IMR-90 (cell line): ENCODE measurements around the gene SPATA25. TPM values are rescaled to one million over a fixed set of nuclear protein-coding genes. Genes with fewer than 3 reads are reported as not detected.

Experiments
- ATAC-seq: fragments of 200-7000 bp; cut with Tn5 transposase; 2 replicates; pipeline ENCODE4 v1.9.1; 2020; ENCODE audit warnings: low read depth, mild to moderate bottlenecking, moderate library complexity
- BruUV-seq: library from RNA; stranded (reverse); fragments of 400-500 nt; replicated peaks from 2 replicates; lab custom pipeline; 2021; lab: Mats Ljungman, UMichigan
- CTCF ChIA-PET: fragments of 300-600 bp; formaldehyde crosslinking; extraction: SDS; loops from one replicate; lab custom pipeline; 2021; ENCODE audit warnings: antibody characterized with exemption; lab: Yijun Ruan, JAX
- POLR2A ChIA-PET: fragments of 300-600 bp; sonication (Branson Sonifier 250); formaldehyde crosslinking; loops from one replicate; lab custom pipeline; 2022; ENCODE audit warnings: antibody characterized with exemption; ENCODE audit not compliant: unreplicated experiment; lab: Charles Lee
- DNase-seq: peaks from one replicate; pipeline ENCODE4 v3.0.0; 2013
- H2AFZ ChIP-seq: replicated peaks from 2 replicates; pipeline ENCODE3; 2013; ENCODE audit warnings: low read length, mild to moderate bottlenecking; ENCODE audit not compliant: poor library complexity
- H2AK5ac ChIP-seq: 2 replicates; pipeline ENCODE4 v1.6.1; 2013; ENCODE audit warnings: low read depth, low read length, inconsistent platforms
- H2AK9ac ChIP-seq: replicated peaks from 2 replicates; pipeline ENCODE3; 2013; ENCODE audit warnings: mild to moderate bottlenecking, low read depth, low read length, moderate library complexity; ENCODE audit not compliant: poor library complexity
- H2BK120ac ChIP-seq: 2 replicates; pipeline ENCODE4 v1.6.1; 2013; ENCODE audit warnings: low read depth, low read length, inconsistent platforms
- H2BK15ac ChIP-seq: 3 replicates; pipeline ENCODE4 v1.6.1; 2013; ENCODE audit warnings: low read depth, low read length, inconsistent platforms
- H2BK20ac ChIP-seq: 2 replicates; pipeline ENCODE4 v1.6.1; 2013; ENCODE audit warnings: low read depth, mild to moderate bottlenecking, inconsistent platforms, low read length, moderate library complexity
- H2BK5ac ChIP-seq: 2 replicates; pipeline ENCODE4 v1.6.1; 2013; ENCODE audit warnings: mild to moderate bottlenecking, low read depth, low read length, inconsistent platforms; ENCODE audit not compliant: poor library complexity, severe bottlenecking
- H3K14ac ChIP-seq: replicated peaks from 2 replicates; pipeline ENCODE4 v1.6.1; 2013; ENCODE audit warnings: low read depth, low read length, inconsistent platforms
- H3K18ac ChIP-seq: 2 replicates; pipeline ENCODE4 v1.6.1; 2013; ENCODE audit warnings: low read depth, low read length, control low read depth
- H3K23ac ChIP-seq: 2 replicates; pipeline ENCODE4 v1.6.1; 2013; ENCODE audit warnings: low read depth, low read length, inconsistent platforms
- H3K27ac ChIP-seq: 2 replicates; pipeline ENCODE4 v1.5.1; 2013; ENCODE audit warnings: mild to moderate bottlenecking, control low read depth, low read length; ENCODE audit not compliant: insufficient read depth
- H3K27me3 ChIP-seq: 2 replicates; pipeline ENCODE4 v1.6.1; 2013; ENCODE audit warnings: low read length; ENCODE audit not compliant: control insufficient read depth, insufficient read depth
- H3K36me3 ChIP-seq: 2 replicates; pipeline ENCODE4 v1.6.1; 2013; ENCODE audit warnings: low read length, mixed read lengths; ENCODE audit not compliant: control insufficient read depth, insufficient read depth
- H3K4ac ChIP-seq: 2 replicates; pipeline ENCODE4 v1.6.1; 2013; ENCODE audit warnings: low read depth, low read length, inconsistent platforms
- H3K4me1 ChIP-seq: 2 replicates; pipeline ENCODE4 v1.6.1; 2013; ENCODE audit warnings: low read length, mixed read lengths; ENCODE audit not compliant: control insufficient read depth, insufficient read depth
- H3K4me2 ChIP-seq: 2 replicates; pipeline ENCODE4 v1.6.1; 2013; ENCODE audit warnings: low read depth, mild to moderate bottlenecking, control low read depth, low read length, moderate library complexity
- H3K4me3 ChIP-seq: 2 replicates; pipeline ENCODE4 v1.5.1; 2013; ENCODE audit warnings: low read depth, mild to moderate bottlenecking, control low read depth, low read length, moderate library complexity; ENCODE audit not compliant: insufficient read depth
- H3K56ac ChIP-seq: 2 replicates; pipeline ENCODE4 v1.6.1; 2013; ENCODE audit warnings: low read length, inconsistent platforms; ENCODE audit not compliant: insufficient read depth; ENCODE audit errors: extremely low read depth
- H3K79me1 ChIP-seq, 2 experiments: 2 replicates each; pipeline ENCODE4 v1.6.1; 2013; ENCODE audit warnings: low read length in 2 of 2, inconsistent platforms in 1 of 2, low read depth in 1 of 2
- H3K9ac ChIP-seq: 2 replicates; pipeline ENCODE4 v1.6.1; 2013; ENCODE audit warnings: low read depth, low read length, control low read depth
- H3K9me1 ChIP-seq: 2 replicates; pipeline ENCODE4 v1.6.1; 2013; ENCODE audit warnings: low read length, inconsistent platforms; ENCODE audit not compliant: insufficient read depth
- H3K9me3 ChIP-seq: 2 replicates; pipeline ENCODE4 v1.6.1; 2013; ENCODE audit warnings: low read length; ENCODE audit not compliant: control insufficient read depth, insufficient read depth
- H4K20me1 ChIP-seq: 2 replicates; pipeline ENCODE4 v1.6.1; 2013; ENCODE audit warnings: low read length, inconsistent platforms; ENCODE audit not compliant: insufficient read depth
- H4K5ac ChIP-seq: 2 replicates; pipeline ENCODE4 v1.6.1; 2013; ENCODE audit warnings: mild to moderate bottlenecking, low read depth, low read length, control low read depth
- H4K8ac ChIP-seq, 2 experiments: 2 replicates each; pipeline ENCODE4 v1.6.1; 2013; ENCODE audit warnings: low read depth in 2 of 2, low read length in 2 of 2, control low read depth in 1 of 2, inconsistent platforms in 1 of 2
- H4K91ac ChIP-seq: 2 replicates; pipeline ENCODE4 v1.6.1; 2013; ENCODE audit warnings: low read depth, low read length, inconsistent platforms; ENCODE audit not compliant: insufficient read depth
- CEBPB ChIP-seq: IDR thresholded peaks from 2 replicates; pipeline ENCODE4 v1.6.1; 2012; ENCODE audit warnings: low read depth, low read length, improper control_type of control experiment
- CTCF ChIP-seq: conservative IDR thresholded peaks from 2 replicates; pipeline ENCODE4 v1.5.1; 2012; ENCODE audit warnings: mild to moderate bottlenecking, low read depth, low read length, improper control_type of control experiment
- ELK1 ChIP-seq: fragments of 150-350 bp; IDR thresholded peaks from 2 replicates; pipeline ENCODE4 v1.6.1; 2016; ENCODE audit warnings: low read depth, mild to moderate bottlenecking, low read length, moderate library complexity, borderline replicate concordance
- RFX5 ChIP-seq: IDR thresholded peaks from 2 replicates; pipeline ENCODE4 v1.8.0; 2012; ENCODE audit warnings: low read depth, mild to moderate bottlenecking, low read length, moderate library complexity
- SMC3 ChIP-seq: fragments of 150-350 bp; IDR thresholded peaks from 2 replicates; pipeline ENCODE4 v1.6.1; 2016; ENCODE audit warnings: low read depth, mild to moderate bottlenecking, antibody characterized with exemption, low read length, moderate library complexity
- USF2 ChIP-seq: fragments of 150-350 bp; IDR thresholded peaks from 2 replicates; pipeline ENCODE4 v1.6.1; 2017; ENCODE audit warnings: mild to moderate bottlenecking, antibody characterized with exemption, low read length, low read depth
- WGBS, 2 experiments: methylation state at CpG; one replicate each; pipeline versions ENCODE4 v1.1.5 to v1.1.7; 2013; ENCODE audit warnings: missing lambda C conversion rate in 2 of 2; ENCODE audit not compliant: insufficient read length in 1 of 2; ENCODE audit errors: extremely low coverage in 2 of 2; 5-methylcytosine and 5-hydroxymethylcytosine counted together
- dilution Hi-C: fragments of 300-500 bp; cut with HindIII; formaldehyde crosslinking; loops from one replicate; pipeline ENCODE4 v1.14.3; 2018; ENCODE audit warnings: low sequenced_read_pairs; ENCODE audit not compliant: unreplicated experiment
- in situ Hi-C: fragments of 300-500 bp; cut with MboI; formaldehyde crosslinking; loops from 3 replicates; pipeline ENCODE4 v1.14.3; 2019; ENCODE audit warnings: low sequenced_read_pairs, inconsistent platforms, mixed read lengths
- intact Hi-C: fragments of 100-400 bp; cut with micrococcal nuclease; formaldehyde crosslinking; loops from 2 replicates; pipeline ENCODE4 v1.10.0; 2022
- polyA plus RNA-seq, 3 experiments: library from polyadenylated mRNA; depleted of rRNA; stranded (reverse); fragments of >200 nt; gene quantifications; 2 replicates each; pipeline ENCODE4 v1.2.3, GENCODE V29; 2012; ENCODE audit warnings: low replicate concordance in 1 of 3
- total RNA-seq: library from RNA; depleted of rRNA; stranded (reverse); fragments of >200 nt; gene quantifications from 2 replicates; pipeline ENCODE4 v1.2.3, GENCODE V29; 2012

Gene SPATA25
- total and polyA plus RNA-seq, 2 of the 4 experiments (the other 2 are of a cell fraction) = 0.18 to 0.36 TPM

GRCh38 chr20:45899046-45899835 lies 11.8 kb upstream of the SPATA25 start:
- no peak overlapping the region for H4K8ac ChIP-seq
- ATAC-seq (no peak), DNase-seq (no peak)
- TF ChIP-seq RFX5 = no peak
- TF ChIP-seq ELK1 = no peak
- no peak for TF ChIP-seq SMC3
- TF ChIP-seq CEBPB = no peak
- TF ChIP-seq USF2 = no peak
- TF ChIP-seq CTCF = no peak
- H3K56ac ChIP-seq = no peak overlapping the region
- intact Hi-C loops = no loop called here
- no peak overlapping the region for H3K4me3 ChIP-seq
- no peaks in the 10 kb centered on the region for H4K20me1 ChIP-seq
- no peak overlapping the region for H2AFZ ChIP-seq
- H3K9me1 ChIP-seq = no peaks in the 10 kb centered on the region
- CTCF ChIA-PET = no interaction called here
- H2BK5ac ChIP-seq = no peak overlapping the region
- H3K9me3 ChIP-seq = no peaks in the 10 kb centered on the region
- BruUV-seq = TSS peak; percentile 39
- H3K27ac ChIP-seq = no peak overlapping the region
- H4K91ac ChIP-seq = no peak overlapping the region
- H3K36me3 ChIP-seq = peaks cover 54% of the 10 kb centered on the region
- no peak overlapping the region for H2BK15ac ChIP-seq
- peak overlapping the region; percentile 48 for H2AK9ac ChIP-seq
- no peak overlapping the region for H3K4ac ChIP-seq
- POLR2A ChIA-PET = interaction anchor here (1.0 kb wide), 1 partner anchor 9 kb away, joined by 5 read pairs; no protein-coding TSS in a partner anchor
- dilution Hi-C loops = no loop called here
- H3K27me3 ChIP-seq = no peaks in the 10 kb centered on the region
- no peak overlapping the region for H4K5ac ChIP-seq
- no peak overlapping the region for H3K9ac ChIP-seq
- no CpG with 5 or more reads among the region's 13 CpGs for WGBS, 2 experiments
- no peak overlapping the region for H3K18ac ChIP-seq
- no peak overlapping the region for H3K14ac ChIP-seq
- no peak overlapping the region for H3K23ac ChIP-seq
- H2BK20ac ChIP-seq = no peak overlapping the region
- H2BK120ac ChIP-seq = no peak overlapping the region
- in situ Hi-C loops = no loop called here
- no peak overlapping the region for H3K4me2 ChIP-seq
- peaks cover 0 to 14% of the 10 kb centered on the region in 2 experiments; a peak in 1 of 4 replicates for H3K79me1 ChIP-seq
- no peak overlapping the region for H2AK5ac ChIP-seq
- H3K4me1 ChIP-seq = no peaks in the 10 kb centered on the region
